GM12801 (cell line): ENCODE measurements around the gene SOCS1.

Source experiments
- TF ChIP-seq, protein P1 (sequence below): IDR thresholded peaks from one replicate; pipeline ENCODE4 v1.5.1; 2011; ENCODE audit warnings: control low read depth; ENCODE audit not compliant: insufficient read length; ENCODE audit errors: extremely low read depth

Gene SOCS1

DNA sequence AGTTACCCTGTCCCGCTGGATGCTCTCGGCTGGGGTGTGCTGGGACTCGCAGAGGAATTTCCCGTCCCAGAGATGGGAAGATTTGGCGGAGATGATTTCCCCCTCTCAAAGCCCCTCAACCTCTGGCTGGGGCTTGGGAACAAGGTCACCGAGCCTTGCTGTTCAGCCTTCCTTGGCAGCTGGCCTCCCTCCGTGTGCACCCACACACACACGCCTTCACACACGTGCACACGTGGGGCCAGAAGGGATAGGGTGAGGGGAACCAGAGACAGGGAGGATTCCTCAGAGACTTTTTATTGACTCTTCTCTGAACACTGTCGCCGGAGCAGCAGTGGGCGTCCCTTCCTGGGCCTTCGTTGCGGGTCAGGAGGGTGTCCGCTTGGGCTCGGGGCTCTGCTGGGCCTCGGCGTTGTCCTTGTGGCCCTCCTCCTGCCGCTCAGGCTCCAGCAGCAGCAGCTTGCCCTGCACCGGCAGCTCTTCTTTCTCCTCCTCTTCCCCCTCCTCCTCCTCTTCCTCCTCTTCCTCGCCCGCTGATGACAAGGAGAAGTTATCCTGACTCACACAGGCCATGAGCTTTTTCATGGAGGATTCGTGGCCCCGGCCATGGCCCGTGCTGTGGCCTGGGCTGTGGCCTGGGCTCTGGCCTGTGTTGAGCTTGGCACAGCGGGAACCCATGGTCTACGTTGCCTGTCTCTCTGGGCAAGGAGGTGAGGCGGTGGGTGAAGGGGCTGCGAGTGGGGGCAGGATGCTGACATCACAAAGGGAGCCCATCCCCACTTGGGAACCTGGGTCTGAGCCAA is 17.1 kb upstream of the SOCS1 start, which contains the start of gene PRM3:
Gene PRM3 (minus strand): TSS at position 709 of the 800 bp plus-strand sequence. CDS start 34 bp downstream, at position 675.
- TF ChIP-seq, protein P1, sequence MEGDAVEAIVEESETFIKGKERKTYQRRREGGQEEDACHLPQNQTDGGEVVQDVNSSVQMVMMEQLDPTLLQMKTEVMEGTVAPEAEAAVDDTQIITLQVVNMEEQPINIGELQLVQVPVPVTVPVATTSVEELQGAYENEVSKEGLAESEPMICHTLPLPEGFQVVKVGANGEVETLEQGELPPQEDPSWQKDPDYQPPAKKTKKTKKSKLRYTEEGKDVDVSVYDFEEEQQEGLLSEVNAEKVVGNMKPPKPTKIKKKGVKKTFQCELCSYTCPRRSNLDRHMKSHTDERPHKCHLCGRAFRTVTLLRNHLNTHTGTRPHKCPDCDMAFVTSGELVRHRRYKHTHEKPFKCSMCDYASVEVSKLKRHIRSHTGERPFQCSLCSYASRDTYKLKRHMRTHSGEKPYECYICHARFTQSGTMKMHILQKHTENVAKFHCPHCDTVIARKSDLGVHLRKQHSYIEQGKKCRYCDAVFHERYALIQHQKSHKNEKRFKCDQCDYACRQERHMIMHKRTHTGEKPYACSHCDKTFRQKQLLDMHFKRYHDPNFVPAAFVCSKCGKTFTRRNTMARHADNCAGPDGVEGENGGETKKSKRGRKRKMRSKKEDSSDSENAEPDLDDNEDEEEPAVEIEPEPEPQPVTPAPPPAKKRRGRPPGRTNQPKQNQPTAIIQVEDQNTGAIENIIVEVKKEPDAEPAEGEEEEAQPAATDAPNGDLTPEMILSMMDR, result no peak

DNA sequence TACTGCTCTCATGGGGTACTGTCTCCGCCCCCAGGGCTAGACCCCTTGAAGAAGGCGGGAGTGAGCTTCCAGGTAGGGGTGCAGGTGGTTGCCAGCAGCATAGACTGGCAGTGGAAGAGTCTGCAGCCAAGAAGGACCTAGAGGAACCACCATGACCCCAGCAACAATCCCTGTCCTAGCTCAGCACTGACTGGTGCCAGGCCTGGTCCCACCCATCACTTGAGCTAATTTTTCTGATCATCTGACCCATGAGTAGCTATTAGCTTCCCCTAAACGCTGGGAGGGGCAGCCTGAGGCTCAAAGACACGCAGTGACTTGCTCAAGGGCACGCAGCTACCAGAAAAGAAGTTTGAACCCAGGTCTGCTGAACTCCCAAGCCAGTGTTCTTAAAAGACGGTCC is 16.5 kb upstream of the SOCS1 start:
- TF ChIP-seq, protein P1, result no peak

DNA sequence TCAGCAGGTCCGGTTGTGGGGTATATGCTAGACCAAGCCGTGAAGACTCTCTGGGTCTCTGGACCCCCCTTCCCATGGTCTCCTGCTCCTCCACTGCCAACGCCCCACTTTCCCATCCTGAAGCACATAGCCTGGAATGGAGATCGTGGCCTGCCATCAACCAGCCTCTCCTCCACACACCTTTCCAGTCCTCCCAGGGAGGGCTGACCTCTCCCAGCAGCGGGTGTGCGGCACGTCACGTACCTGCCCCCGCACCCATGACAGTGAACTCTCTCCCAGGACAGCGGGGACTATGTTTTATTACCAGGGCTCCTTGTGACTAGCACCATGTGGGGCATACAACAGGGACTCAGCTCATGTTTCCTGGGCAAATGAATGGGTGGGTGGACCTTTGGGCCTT is 15.6 kb upstream of the SOCS1 start:
- TF ChIP-seq, protein P1, result no peak

DNA sequence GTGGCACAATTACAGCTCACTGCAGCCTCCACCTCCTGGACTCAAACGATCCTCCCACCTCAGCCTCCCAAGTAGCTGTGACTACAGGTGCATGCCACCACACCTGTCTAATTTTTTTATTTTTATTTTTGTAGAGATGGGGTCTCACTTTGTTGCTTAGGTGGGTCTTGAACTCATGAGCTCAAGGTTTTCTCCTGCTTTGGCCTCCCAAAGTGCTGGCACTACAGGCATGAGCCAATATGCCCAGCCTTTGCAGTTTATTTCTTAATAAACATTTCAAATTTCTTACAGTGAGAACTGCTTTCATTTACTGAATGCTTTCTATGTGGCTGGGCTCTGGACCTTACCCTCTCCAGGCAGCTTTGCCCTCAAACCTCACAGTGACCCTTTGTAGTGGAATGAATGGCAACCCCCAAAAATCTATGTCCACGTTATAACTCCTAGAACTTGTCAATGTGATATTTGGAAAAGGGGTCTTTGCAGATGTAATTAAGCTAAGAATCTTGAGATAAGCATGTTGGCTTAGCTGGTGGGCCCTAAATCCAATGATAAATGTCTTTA is 14.7 kb upstream of the SOCS1 start:
- TF ChIP-seq, protein P1, result no peak

DNA sequence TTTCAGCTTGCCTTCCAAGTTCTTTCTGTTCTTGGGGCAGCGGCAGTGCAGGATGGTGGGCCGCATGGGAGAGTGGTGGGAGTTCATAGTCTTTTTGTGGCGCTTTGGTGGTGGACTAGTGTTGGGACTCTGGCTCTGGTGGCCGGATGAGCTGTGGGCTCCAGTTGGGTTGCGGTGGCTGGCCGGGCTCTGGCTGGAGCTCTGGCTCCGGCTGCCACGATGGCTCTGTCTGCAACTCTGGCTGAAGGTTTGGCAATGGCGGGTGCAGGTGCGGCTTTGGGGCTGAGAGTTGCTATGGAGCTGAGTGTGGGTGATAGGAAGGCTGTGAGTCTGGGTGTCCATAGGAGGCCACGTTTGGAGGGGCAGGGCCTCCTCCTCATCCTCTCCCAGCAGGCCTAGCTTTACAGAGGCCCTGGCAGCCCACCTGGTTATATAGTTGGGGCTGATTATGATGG is 12.9 kb upstream of the SOCS1 start, which contains the start of gene TNP2:
Gene TNP2 (minus strand): TSS at position 405 of the 455 bp plus-strand sequence. CDS start 63 bp downstream, at position 342.
- TF ChIP-seq, protein P1, result no peak

DNA sequence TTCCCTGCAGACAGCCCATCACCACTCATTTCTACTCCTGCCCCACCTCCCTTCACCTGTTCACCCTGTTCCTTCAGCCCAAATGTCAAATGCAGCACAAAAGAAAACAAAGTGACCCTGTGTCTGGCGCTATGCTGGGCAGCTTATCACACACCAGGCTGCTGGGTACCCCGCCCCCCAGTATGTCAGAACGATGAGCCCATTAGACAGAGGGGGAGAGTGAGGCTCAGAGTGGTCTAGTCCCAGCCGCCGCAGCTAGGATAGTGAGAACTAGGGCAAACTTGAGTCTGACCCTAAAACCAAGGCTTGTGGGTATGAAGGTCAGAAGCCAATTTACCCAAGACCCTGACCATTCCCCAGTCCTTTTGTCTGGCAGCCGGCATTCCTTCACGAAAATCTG is 9.1 kb upstream of the SOCS1 start:
- TF ChIP-seq, protein P1, result no peak

DNA sequence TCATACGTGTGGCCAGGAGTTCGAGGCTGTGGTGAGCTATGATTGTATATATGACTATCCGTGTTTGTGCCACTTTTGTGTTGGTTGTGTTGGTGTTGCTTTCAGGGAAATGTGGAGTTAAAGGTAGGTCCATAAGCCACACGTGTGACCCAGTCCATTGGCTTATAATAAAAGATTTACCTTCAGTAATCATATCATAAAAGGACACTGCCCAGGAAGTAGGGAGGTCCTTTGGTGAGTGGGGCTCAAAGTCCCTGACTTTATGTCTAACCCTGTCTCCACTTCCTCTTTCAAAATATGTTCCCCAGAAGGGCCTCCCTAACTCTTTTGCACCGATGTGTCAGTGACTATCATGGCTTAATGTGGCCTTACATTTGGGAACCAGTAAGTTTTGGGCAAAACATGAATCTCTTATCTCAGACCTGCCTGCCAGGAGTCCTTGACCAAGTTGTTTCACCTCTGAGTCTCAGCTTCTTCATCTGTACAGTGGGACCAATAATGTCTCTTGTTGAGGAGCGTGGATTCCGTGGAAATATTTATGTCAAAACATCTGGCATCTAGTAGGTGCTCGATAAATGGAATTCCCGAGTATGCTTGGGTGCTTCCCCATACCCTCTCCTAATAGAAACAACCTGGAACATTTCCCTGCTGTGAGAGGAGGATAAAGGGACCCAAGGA is 8.3 kb upstream of the SOCS1 start:
- TF ChIP-seq, protein P1, result no peak
